Uterus (tissue), 4 donors: ENCODE data around the gene PGM3. TPM values are rescaled to one million over a fixed set of nuclear protein-coding genes. Genes with fewer than 3 reads are reported as not detected.

Experiments
- DNase-seq, 2 donors: peaks; one replicate each; pipeline ENCODE4 v3.0.0-alpha.2; 2019 to 2020
- H3K27ac ChIP-seq, 2 donors: fragments of 200-600 bp; sonication (generic); 1 replicate in 1 of 2; 2 replicates in 1 of 2; pipeline ENCODE4 v1.5.1; 2016 to 2018
- H3K27me3 ChIP-seq, 2 donors: fragments of 200-600 bp; sonication (generic); one replicate each; pipeline ENCODE4 v1.5.1; 2018 to 2019; ENCODE audit warnings: control low read depth in 1 of 2
- H3K36me3 ChIP-seq, 2 donors: fragments of 200-600 bp; sonication (generic); one replicate each; pipeline ENCODE4 v1.5.1; 2019; ENCODE audit warnings: control low read depth in 1 of 2
- H3K4me1 ChIP-seq, 2 donors: fragments of 200-600 bp; sonication (generic); one replicate each; pipeline ENCODE4 v1.5.1; 2018 to 2019; ENCODE audit warnings: control low read depth in 1 of 2
- H3K4me3 ChIP-seq, 2 donors: fragments of 200-600 bp; sonication (generic); 1 replicate in 1 of 2; 2 replicates in 1 of 2; pipeline ENCODE4 v1.5.1; 2018 to 2019; ENCODE audit warnings: mild to moderate bottlenecking in 1 of 2
- H3K9me3 ChIP-seq, 2 donors: fragments of 200-600 bp; sonication (generic); one replicate each; pipeline ENCODE4 v1.5.1; 2019; ENCODE audit warnings: control low read depth in 1 of 2
- POLR2A ChIP-seq, 2 donors: fragments of 450-650 bp; IDR thresholded peaks; one replicate each; pipeline ENCODE4 v1.6.1; 2016; ENCODE audit warnings: antibody characterized with exemption in 2 of 2, mild to moderate bottlenecking in 1 of 2, moderate library complexity in 1 of 2
- intact Hi-C: fragments of 100-400 bp; cut with DNase I; formaldehyde crosslinking; loops from one replicate; pipeline ENCODE4 v1.15.1; 2023; ENCODE audit warnings: low total_unique reads
- total RNA-seq, 4 donors: library from RNA; depleted of rRNA in 3 of 4; stranded (reverse); fragments of >200 nt in 3 of 4; gene quantifications; one replicate each; pipeline versions ENCODE4 v1.1.0 to v1.2.4, GENCODE V29; 2014 to 2023
- TF ChIP-seq, protein P1 (sequence below), 4 experiments: fragments of 200-600 bp in 2 of 4; fragments of 450-650 bp in 2 of 4; sonication (generic) in 2 of 4; IDR thresholded peaks; one replicate each; pipeline ENCODE4 v1.5.1; 2016 to 2019; ENCODE audit warnings: antibody characterized with exemption in 4 of 4, mild to moderate bottlenecking in 2 of 4, moderate library complexity in 1 of 4
- donor health status: DM: yes; HTN: yes; CAD: no.

The PGM3 gene
- total RNA-seq, 4 donors from 2014 or later = 11.8 to 185 (median 60.9) TPM

DNA sequence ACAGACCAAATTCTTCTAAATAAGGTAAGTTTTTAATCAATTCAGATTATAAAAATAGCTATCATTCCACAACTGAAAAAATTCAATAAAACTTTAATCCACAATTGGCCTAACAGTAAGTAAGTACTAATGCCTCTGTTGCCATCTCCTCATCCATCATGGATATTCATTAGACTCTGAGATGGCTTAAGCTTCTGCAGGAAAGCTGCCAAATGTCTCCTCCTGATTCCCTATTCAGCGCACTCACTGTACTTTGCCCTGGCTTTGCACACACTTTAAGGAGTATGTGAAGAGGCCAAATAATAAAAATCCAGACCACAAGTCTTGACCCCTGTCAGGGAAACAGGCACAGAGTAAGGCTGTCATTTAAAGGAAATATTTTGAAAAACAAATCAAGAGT, 23.6 kb downstream of the PGM3 start:
- Histone ChIP-seq H3K9me3 (no peaks in the 10 kb centered on the region), H3K4me1 (no peaks in the 10 kb centered on the region), H3K27me3 (no peaks in the 10 kb centered on the region), H3K4me3 (no peak overlapping the region), H3K27ac (no peak overlapping the region), H3K36me3 (no peaks in the 10 kb centered on the region)
- TF ChIP-seq POLR2A (IDR thresholded peaks at IDR 0.05) = no peak
- DNase-seq = no peak
- intact Hi-C loops = no loop called here

DNA sequence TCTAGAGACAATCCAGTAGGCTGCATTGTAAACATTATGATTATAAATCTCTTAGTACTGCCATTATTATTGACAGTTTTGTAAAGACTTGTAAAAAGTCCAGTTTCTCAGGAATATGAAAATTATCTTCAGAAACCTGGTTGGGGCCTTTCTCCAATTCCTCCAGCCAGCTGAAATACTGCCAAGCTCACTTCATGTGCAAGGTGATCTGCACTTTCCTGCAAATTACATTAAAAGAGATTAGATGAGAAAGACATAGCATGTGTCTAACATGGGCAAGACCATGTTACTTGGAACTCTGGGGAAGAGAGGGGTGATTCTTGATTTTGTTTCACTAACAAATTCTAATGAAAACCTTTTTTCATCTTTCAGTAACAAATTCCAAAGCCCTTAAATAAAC, 24.0 kb downstream of the PGM3 start:
- H3K4me1 ChIP-seq = no peaks in the 10 kb centered on the region
- H3K4me3 ChIP-seq = no peak overlapping the region

DNA sequence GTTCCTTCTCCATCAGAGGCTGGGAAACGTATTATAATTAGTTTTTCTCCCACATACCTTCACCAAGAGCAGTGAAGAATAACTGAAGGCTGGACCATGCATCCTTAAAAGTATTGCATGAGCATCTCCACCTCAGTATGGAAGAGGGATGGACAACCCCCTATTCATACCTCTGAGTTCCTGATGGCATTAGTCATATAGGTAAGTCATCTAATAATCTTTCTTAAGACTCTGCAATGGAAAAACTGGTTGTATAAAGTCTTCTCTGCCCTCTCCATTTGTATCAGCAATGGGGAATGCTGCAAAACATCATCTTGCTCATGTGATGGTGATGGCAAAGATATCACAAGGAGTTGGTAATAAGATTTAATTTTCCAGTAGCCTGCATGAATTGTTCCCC, 24.5 kb downstream of the PGM3 start:
- intact Hi-C loops = no loop called here
- H3K4me1 ChIP-seq = no peaks in the 10 kb centered on the region
- no peaks in the 10 kb centered on the region for H3K9me3 ChIP-seq
- H3K36me3 ChIP-seq = no peaks in the 10 kb centered on the region
- TF ChIP-seq, protein P1, sequence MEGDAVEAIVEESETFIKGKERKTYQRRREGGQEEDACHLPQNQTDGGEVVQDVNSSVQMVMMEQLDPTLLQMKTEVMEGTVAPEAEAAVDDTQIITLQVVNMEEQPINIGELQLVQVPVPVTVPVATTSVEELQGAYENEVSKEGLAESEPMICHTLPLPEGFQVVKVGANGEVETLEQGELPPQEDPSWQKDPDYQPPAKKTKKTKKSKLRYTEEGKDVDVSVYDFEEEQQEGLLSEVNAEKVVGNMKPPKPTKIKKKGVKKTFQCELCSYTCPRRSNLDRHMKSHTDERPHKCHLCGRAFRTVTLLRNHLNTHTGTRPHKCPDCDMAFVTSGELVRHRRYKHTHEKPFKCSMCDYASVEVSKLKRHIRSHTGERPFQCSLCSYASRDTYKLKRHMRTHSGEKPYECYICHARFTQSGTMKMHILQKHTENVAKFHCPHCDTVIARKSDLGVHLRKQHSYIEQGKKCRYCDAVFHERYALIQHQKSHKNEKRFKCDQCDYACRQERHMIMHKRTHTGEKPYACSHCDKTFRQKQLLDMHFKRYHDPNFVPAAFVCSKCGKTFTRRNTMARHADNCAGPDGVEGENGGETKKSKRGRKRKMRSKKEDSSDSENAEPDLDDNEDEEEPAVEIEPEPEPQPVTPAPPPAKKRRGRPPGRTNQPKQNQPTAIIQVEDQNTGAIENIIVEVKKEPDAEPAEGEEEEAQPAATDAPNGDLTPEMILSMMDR (IDR thresholded peaks at IDR 0.05) = no peak
- TF ChIP-seq POLR2A (IDR thresholded peaks at IDR 0.05) = no peak
- H3K4me3 ChIP-seq = no peak overlapping the region
- no peak for DNase-seq
- H3K27ac ChIP-seq = no peak overlapping the region
- H3K27me3 ChIP-seq = no peaks in the 10 kb centered on the region

More for the DNA sequence above, 24.0 kb downstream of the PGM3 start:
- no peak for DNase-seq
- H3K9me3 ChIP-seq = no peaks in the 10 kb centered on the region
- H3K27me3 ChIP-seq = no peaks in the 10 kb centered on the region
- TF ChIP-seq, protein P1 (IDR thresholded peaks at IDR 0.05) = no peak
- TF ChIP-seq POLR2A (IDR thresholded peaks at IDR 0.05) = no peak
- H3K27ac ChIP-seq = no peak overlapping the region
- H3K36me3 ChIP-seq = no peaks in the 10 kb centered on the region
- intact Hi-C loops = no loop called here

DNA sequence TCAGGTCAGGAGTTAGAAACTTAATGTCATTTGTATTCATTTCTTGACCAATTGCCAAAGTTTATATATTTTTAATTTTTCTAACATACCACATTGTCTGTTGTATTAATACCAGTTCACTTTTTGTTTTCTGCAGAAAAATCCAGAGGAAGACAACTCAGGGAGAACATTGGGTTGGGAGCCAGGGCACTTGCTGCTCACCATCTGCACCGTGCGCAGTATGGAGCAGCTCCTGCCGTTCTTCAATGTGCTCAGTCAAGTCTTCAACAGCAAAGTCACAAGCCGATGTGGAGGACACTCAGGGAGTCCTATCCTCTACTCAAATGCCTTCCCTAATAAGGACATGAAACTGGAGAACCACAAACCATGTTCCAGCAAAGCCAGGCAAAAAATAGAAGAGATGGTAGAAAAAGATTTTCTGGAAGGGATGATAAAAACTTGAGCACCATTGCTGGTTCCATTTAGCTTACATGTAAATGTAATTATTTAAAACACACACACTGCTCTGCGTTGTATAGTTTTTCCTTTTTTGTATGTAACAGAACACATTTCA, 25.3 kb downstream of the PGM3 start:
- H3K36me3 ChIP-seq = no peaks in the 10 kb centered on the region

DNA sequence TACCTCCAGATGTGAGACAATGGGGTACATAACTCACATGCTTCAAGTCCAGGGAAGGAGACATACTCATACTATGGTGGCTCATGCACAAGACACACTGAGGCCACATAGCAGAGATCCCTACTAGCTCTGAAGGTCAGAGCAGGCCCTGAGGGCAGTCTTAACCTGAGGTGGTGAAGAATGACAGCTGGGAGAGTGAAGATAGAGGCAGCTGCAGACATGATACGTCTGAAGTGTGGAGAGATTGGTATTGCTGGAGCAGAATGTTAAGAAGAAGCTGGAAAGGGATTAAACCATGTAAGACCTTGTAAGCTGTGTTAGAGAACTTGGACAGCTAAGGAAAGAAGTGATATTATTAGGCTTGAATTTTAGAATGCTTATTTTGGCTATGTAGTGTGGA, 32.9 kb downstream of the PGM3 start:
- no peaks in the 10 kb centered on the region for H3K36me3 ChIP-seq
- intact Hi-C loops = no loop called here
- H3K4me1 ChIP-seq = no peaks in the 10 kb centered on the region
- no peaks in the 10 kb centered on the region for H3K9me3 ChIP-seq
- H3K27ac ChIP-seq = no peak overlapping the region
- no peak overlapping the region for H3K4me3 ChIP-seq
- DNase-seq = no peak
- TF ChIP-seq POLR2A (IDR thresholded peaks at IDR 0.05) = no peak
- TF ChIP-seq, protein P1 (IDR thresholded peaks at IDR 0.05) = no peak
- H3K27me3 ChIP-seq = no peaks in the 10 kb centered on the region

More for the DNA sequence above, 25.3 kb downstream of the PGM3 start:
- Histone ChIP-seq H3K27ac (no peak overlapping the region), H3K4me1 (no peaks in the 10 kb centered on the region), H3K4me3 (no peak overlapping the region), H3K27me3 (no peaks in the 10 kb centered on the region), H3K9me3 (no peaks in the 10 kb centered on the region)
- no peak for DNase-seq
- no peak for TF ChIP-seq POLR2A (IDR thresholded peaks at IDR 0.05)
- TF ChIP-seq, protein P1 (IDR thresholded peaks at IDR 0.05) = no peak
- intact Hi-C loops = no loop called here

DNA sequence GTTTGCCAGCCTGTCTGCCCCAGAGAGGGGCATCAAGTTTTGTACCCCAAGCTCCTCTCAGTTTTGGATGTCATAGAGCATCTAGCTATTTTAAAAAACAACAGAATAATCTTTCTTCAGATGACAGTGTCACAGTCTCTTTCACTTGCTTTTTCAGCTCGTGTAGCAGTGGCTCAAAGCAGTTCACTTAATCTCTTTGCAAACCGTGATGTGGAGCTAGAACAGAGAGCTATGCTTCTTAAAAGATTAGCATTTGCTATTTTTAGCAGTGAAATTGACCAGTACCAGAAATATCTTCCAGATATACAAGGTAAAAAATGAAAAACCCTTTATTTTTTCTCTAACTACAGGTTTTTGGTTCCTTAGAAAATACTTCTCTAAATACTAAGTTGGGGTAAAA, 37.3 kb downstream of the PGM3 start:
- Histone ChIP-seq H3K4me1 (no peaks in the 10 kb centered on the region), H3K4me3 (no peak overlapping the region), H3K9me3 (no peaks in the 10 kb centered on the region), H3K27me3 (no peaks in the 10 kb centered on the region), H3K27ac (no peak overlapping the region), H3K36me3 (no peaks in the 10 kb centered on the region)
- no peak for DNase-seq
- TF ChIP-seq, protein P1 (IDR thresholded peaks at IDR 0.05) = no peak
- no peak for TF ChIP-seq POLR2A (IDR thresholded peaks at IDR 0.05)
- intact Hi-C loops = no loop called here
